Neural cell (in vitro differentiated cells): ENCODE data around the gene SYTL3. TPM values are rescaled to one million over a fixed set of nuclear protein-coding genes. Genes with fewer than 3 reads are reported as not detected.

Experiments used
- H2AFZ ChIP-seq: fragments of 200-600, 300-800 bp; sonication (generic), shearing (Covaris generic); 2 replicates; pipeline ENCODE4 v1.6.0; 2014; ENCODE audit warnings: low read depth, mild to moderate bottlenecking, antibody characterized with exemption, low read length, moderate library complexity
- H3F3A ChIP-seq: fragments of 200-600 bp; shearing (Covaris generic); 2 replicates; pipeline ENCODE4 v1.6.1; 2016; ENCODE audit warnings: mild to moderate bottlenecking, moderate library complexity, mixed read lengths, antibody characterized with exemption, low read length; ENCODE audit not compliant: insufficient read depth, poor library complexity, severe bottlenecking
- H3K27ac ChIP-seq: fragments of 200-600, 300-800 bp; sonication (generic), shearing (Covaris generic); 2 replicates; pipeline ENCODE4 v1.5.1; 2014; ENCODE audit warnings: mild to moderate bottlenecking, low read length, moderate library complexity
- H3K27me3 ChIP-seq: fragments of 300-800, 200-600 bp; sonication (generic), shearing (Covaris generic); 2 replicates; pipeline ENCODE4 v1.6.0; 2014; ENCODE audit warnings: mild to moderate bottlenecking, low read depth, low read length, moderate library complexity; ENCODE audit not compliant: insufficient read depth
- H3K36me3 ChIP-seq: fragments of 300-800, 200-600 bp; sonication (generic), shearing (Covaris generic); 2 replicates; pipeline ENCODE4 v1.5.1; 2014; ENCODE audit warnings: mild to moderate bottlenecking, antibody characterized with exemption, low read length, moderate library complexity; ENCODE audit not compliant: insufficient read depth
- H3K4me2 ChIP-seq: fragments of 300-800, 200-600 bp; sonication (generic), shearing (Covaris generic); 2 replicates; pipeline ENCODE4 v1.6.0; 2014; ENCODE audit warnings: mild to moderate bottlenecking, low read length
- H3K4me3 ChIP-seq: fragments of 300-800, 200-600 bp; sonication (generic), shearing (Covaris generic); 2 replicates; pipeline ENCODE4 v1.5.1; 2014; ENCODE audit warnings: mild to moderate bottlenecking, low read length, moderate library complexity
- H3K79me2 ChIP-seq: fragments of 200-600 bp; shearing (Covaris generic); replicated peaks from 2 replicates; pipeline ENCODE4 v1.6.0; 2014; ENCODE audit warnings: mild to moderate bottlenecking, low read length, moderate library complexity; ENCODE audit not compliant: insufficient read depth
- H3K9ac ChIP-seq: fragments of 300-800, 200-600 bp; sonication (generic), shearing (Covaris generic); 2 replicates; pipeline ENCODE4 v1.6.1; 2016; ENCODE audit warnings: mild to moderate bottlenecking, low read length, mixed read lengths
- H3K9me2 ChIP-seq: fragments of 200-600 bp; shearing (Covaris generic); 2 replicates; pipeline ENCODE4 v1.6.1; 2016; ENCODE audit warnings: mild to moderate bottlenecking, low read length, mixed read lengths; ENCODE audit not compliant: insufficient read depth
- H3K9me3 ChIP-seq: fragments of 200-600, 300-800 bp; sonication (generic), shearing (Covaris generic); 2 replicates; pipeline ENCODE4 v1.6.1; 2016; ENCODE audit warnings: mild to moderate bottlenecking, mixed run types, low read length, moderate library complexity, mixed read lengths
- H4K20me1 ChIP-seq: fragments of 200-600 bp; shearing (Covaris generic); 2 replicates; pipeline ENCODE4 v1.6.1; 2016; ENCODE audit warnings: mild to moderate bottlenecking, mixed run types; ENCODE audit not compliant: insufficient read depth
- CTCF ChIP-seq: fragments of 450-650 bp; IDR thresholded peaks from 2 replicates; pipeline ENCODE4 v1.5.1; 2014; ENCODE audit warnings: antibody characterized with exemption, mild to moderate bottlenecking, moderate library complexity; ENCODE audit not compliant: poor library complexity, severe bottlenecking
- EP300 ChIP-seq: fragments of 450-650 bp; conservative IDR thresholded peaks from 2 replicates; pipeline ENCODE4 v1.6.1; 2014; ENCODE audit warnings: antibody characterized with exemption, mild to moderate bottlenecking, moderate library complexity; ENCODE audit not compliant: poor library complexity, severe bottlenecking
- EZH2 ChIP-seq: fragments of 200-600, 300-800 bp; shearing (Covaris generic), sonication (generic); IDR thresholded peaks from 2 replicates; pipeline ENCODE4 v1.6.1; 2014; ENCODE audit warnings: antibody characterized with exemption, low read length, borderline replicate concordance, mild to moderate bottlenecking; ENCODE audit not compliant: insufficient read depth, poor library complexity, severe bottlenecking
- MXI1 ChIP-seq: fragments of 450-650 bp; conservative IDR thresholded peaks from 2 replicates; pipeline ENCODE4 v1.6.1; 2014; ENCODE audit warnings: antibody characterized with exemption, mild to moderate bottlenecking; ENCODE audit not compliant: poor library complexity, severe bottlenecking
- POLR2AphosphoS5 ChIP-seq: IDR thresholded peaks from 2 replicates; pipeline ENCODE4 v1.6.1; 2012
- RAD21 ChIP-seq: fragments of 450-650 bp; conservative IDR thresholded peaks from 2 replicates; pipeline ENCODE4 v1.6.1; 2014; ENCODE audit warnings: antibody characterized with exemption, mild to moderate bottlenecking, moderate library complexity
- REST ChIP-seq: IDR thresholded peaks from 2 replicates; pipeline ENCODE4 v1.6.1; 2012; ENCODE audit warnings: borderline replicate concordance
- SMC3 ChIP-seq: fragments of 450-650 bp; conservative IDR thresholded peaks from 2 replicates; pipeline ENCODE4 v1.6.1; 2014; ENCODE audit warnings: antibody characterized with exemption, mild to moderate bottlenecking, moderate library complexity; ENCODE audit not compliant: poor library complexity
- TAF1 ChIP-seq: IDR thresholded peaks from 2 replicates; pipeline ENCODE4 v1.6.1; 2012; ENCODE audit warnings: low read depth
- polyA plus RNA-seq: library from polyadenylated mRNA; depleted of rRNA; stranded (reverse); fragments of >200 nt; gene quantifications from 2 replicates; pipeline ENCODE4 v1.2.3, GENCODE V29; 2014

The SYTL3 gene
- polyA plus RNA-seq, 1 donor from 2014 or later, result 2.1 TPM

- Histone ChIP-seq H3K79me2 (no peaks in the 10 kb centered on the region), H3K4me3 (no peak overlapping the region), H2AFZ (no peak overlapping the region), H3K4me2 (no peak overlapping the region), H3K9ac (no peak overlapping the region), H3K9me2 (no peaks in the 10 kb centered on the region), H4K20me1 (no peaks in the 10 kb centered on the region), H3F3A (no peaks in the 10 kb centered on the region), H3K27ac (no peak overlapping the region), H3K9me3 (no peaks in the 10 kb centered on the region), H3K27me3 (no peaks in the 10 kb centered on the region), H3K36me3 (no peaks in the 10 kb centered on the region)
- no peak for TF ChIP-seq SMC3
- TF ChIP-seq RAD21, result no peak
- TF ChIP-seq EZH2, result no peak
- no peak for TF ChIP-seq CTCF
- no peak for TF ChIP-seq EP300
- no peak for TF ChIP-seq REST
- TF ChIP-seq POLR2AphosphoS5, result no peak
- no peak for TF ChIP-seq TAF1
- no peak for TF ChIP-seq MXI1
These were observed 53.4 kb downstream of the SYTL3 start for GRCh38 chr6:158703111-158703836.

GRCh38 chr6:158703837-158704822 lies 54.3 kb downstream of the SYTL3 start:
- Histone ChIP-seq H3K4me3 (peak overlapping the region; percentile 62), H3K36me3 (no peaks in the 10 kb centered on the region), H3K79me2 (no peaks in the 10 kb centered on the region), H4K20me1 (no peaks in the 10 kb centered on the region), H3K27ac (no peak overlapping the region), H3K9me3 (no peaks in the 10 kb centered on the region), H3K9ac (peak overlapping the region; percentile 49), H3K27me3 (no peaks in the 10 kb centered on the region), H3K4me2 (peak overlapping the region; percentile 30), H3F3A (no peaks in the 10 kb centered on the region), H2AFZ (no peak overlapping the region), H3K9me2 (no peaks in the 10 kb centered on the region)
- no peak for TF ChIP-seq EZH2
- TF ChIP-seq SMC3, result peak; percentile 98
- TF ChIP-seq TAF1, result no peak
- TF ChIP-seq CTCF, result peak; percentile 96
- TF ChIP-seq REST, result no peak
- TF ChIP-seq MXI1, result peak; percentile 20
- TF ChIP-seq POLR2AphosphoS5, result no peak
- no peak for TF ChIP-seq EP300
- TF ChIP-seq RAD21, result peak; percentile 93
